HEK293T (cell line): ENCODE measurements around the gene SPDYE1.

Experiments used
- CTCF ChIA-PET: fragments of 350-600 bp; formaldehyde crosslinking; extraction: SDS; loops from one replicate; lab custom pipeline; 2021; ENCODE audit warnings: antibody characterized with exemption, inconsistent platforms; lab: Yijun Ruan, JAX
- POLR2A ChIA-PET: fragments of 350-600 bp; formaldehyde crosslinking; extraction: SDS; loops from one replicate; lab custom pipeline; 2020; ENCODE audit warnings: antibody characterized with exemption, inconsistent platforms; lab: Yijun Ruan, JAX
- DNase-seq: peaks from one replicate; pipeline ENCODE4 v3.0.0; 2012; ENCODE audit warnings: mixed read lengths; ENCODE audit errors: extremely low spot score
- ARNT ChIP-seq: fragments of 450-650 bp; IDR thresholded peaks from 2 replicates; pipeline ENCODE4 v1.6.1; 2017; ENCODE audit warnings: mild to moderate bottlenecking
- BHLHE40 ChIP-seq: fragments of 450-650 bp; IDR thresholded peaks from 2 replicates; pipeline ENCODE4 v1.6.1; 2016; ENCODE audit warnings: mild to moderate bottlenecking, moderate library complexity, borderline replicate concordance
- CTBP1 ChIP-seq: fragments of 450-650 bp; IDR thresholded peaks from 2 replicates; pipeline ENCODE4 v1.6.1; 2016; ENCODE audit warnings: borderline replicate concordance
- ELF4 ChIP-seq: fragments of 450-650 bp; IDR thresholded peaks from 2 replicates; pipeline ENCODE4 v1.6.1; 2017; ENCODE audit warnings: antibody characterized with exemption
- FOXA1 ChIP-seq: fragments of 450-650 bp; IDR thresholded peaks from 2 replicates; pipeline ENCODE4 v1.6.1; 2016; ENCODE audit warnings: mild to moderate bottlenecking
- FOXK2 ChIP-seq: fragments of 450-650 bp; IDR thresholded peaks from 2 replicates; pipeline ENCODE4 v1.6.1; 2016; ENCODE audit warnings: mild to moderate bottlenecking
- FOXM1 ChIP-seq: fragments of 450-650 bp; IDR thresholded peaks from 2 replicates; pipeline ENCODE4 v1.6.1; 2017; ENCODE audit warnings: mild to moderate bottlenecking, borderline replicate concordance
- HDGF ChIP-seq: fragments of 450-650 bp; IDR thresholded peaks from 2 replicates; pipeline ENCODE4 v1.6.1; 2017; ENCODE audit warnings: antibody characterized with exemption, borderline replicate concordance
- L3MBTL2 ChIP-seq: fragments of 450-650 bp; conservative IDR thresholded peaks from 2 replicates; pipeline ENCODE4 v1.6.1; 2016; ENCODE audit warnings: mild to moderate bottlenecking
- LEF1 ChIP-seq: fragments of 450-650 bp; IDR thresholded peaks from 2 replicates; pipeline ENCODE4 v1.6.1; 2017; ENCODE audit warnings: mild to moderate bottlenecking, borderline replicate concordance
- NFRKB ChIP-seq: fragments of 450-650 bp; IDR thresholded peaks from 2 replicates; pipeline ENCODE4 v1.6.1; 2016; ENCODE audit warnings: mild to moderate bottlenecking, moderate library complexity
- SP1 ChIP-seq: fragments of 450-650 bp; IDR thresholded peaks from 2 replicates; pipeline ENCODE4 v1.6.1; 2017
- SUZ12 ChIP-seq: fragments of 450-650 bp; IDR thresholded peaks from 2 replicates; pipeline ENCODE4 v1.6.1; 2016; ENCODE audit warnings: mild to moderate bottlenecking
- TARDBP ChIP-seq: fragments of 450-650 bp; IDR thresholded peaks from 2 replicates; pipeline ENCODE4 v1.6.1; 2016
- ZNF384 ChIP-seq: fragments of 450-650 bp; IDR thresholded peaks from 2 replicates; pipeline ENCODE4 v1.6.1; 2016
- TF ChIP-seq, protein P1 (sequence below): fragments of 450-650 bp; IDR thresholded peaks from 2 replicates; pipeline ENCODE4 v1.6.1; 2016

The SPDYE1 gene

DNA sequence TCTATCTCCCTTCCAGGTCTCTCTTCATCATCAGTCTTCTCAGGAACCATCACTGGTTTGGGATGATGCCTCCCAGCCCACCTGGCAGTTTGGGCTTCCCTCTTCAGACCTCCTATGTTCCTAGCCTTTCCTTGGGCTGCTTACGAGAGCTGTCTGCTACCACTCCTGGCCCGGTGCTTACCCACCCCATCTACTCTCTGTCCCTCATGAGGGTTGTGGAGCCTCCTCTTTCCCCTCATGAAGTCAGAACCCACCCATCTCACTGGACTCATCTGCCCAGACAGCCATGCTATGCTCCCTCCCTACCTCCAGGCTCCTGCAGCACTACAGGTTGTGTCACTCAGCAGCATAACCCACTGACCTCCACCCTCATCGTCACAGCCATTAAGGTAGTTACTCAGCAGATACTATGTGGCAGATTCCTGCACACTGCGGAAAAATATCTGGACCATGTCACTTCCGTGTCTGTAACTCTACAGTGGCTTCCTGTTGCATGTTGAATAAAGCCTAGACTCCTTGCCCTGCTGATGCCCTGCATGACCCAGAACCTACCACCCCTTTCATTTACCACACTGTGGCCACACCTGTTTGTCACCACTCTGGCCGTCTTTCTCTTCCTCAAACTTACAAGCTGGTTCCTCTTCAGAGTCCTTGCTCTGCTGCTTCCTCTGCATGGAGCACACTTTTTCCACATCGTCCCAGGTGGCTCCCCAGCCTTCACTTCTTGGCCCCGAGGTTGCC, 48.8 kb downstream of the SPDYE1 start:
- POLR2A ChIA-PET, result interaction anchor here (1.1 to 2.2 kb wide), 2 partner anchors 13 to 17 kb away, joined by 3 to 9 read pairs; no protein-coding TSS in a partner anchor
- TF ChIP-seq TARDBP (no peak), HDGF (no peak), FOXK2 (no peak)
- TF ChIP-seq, protein P1, sequence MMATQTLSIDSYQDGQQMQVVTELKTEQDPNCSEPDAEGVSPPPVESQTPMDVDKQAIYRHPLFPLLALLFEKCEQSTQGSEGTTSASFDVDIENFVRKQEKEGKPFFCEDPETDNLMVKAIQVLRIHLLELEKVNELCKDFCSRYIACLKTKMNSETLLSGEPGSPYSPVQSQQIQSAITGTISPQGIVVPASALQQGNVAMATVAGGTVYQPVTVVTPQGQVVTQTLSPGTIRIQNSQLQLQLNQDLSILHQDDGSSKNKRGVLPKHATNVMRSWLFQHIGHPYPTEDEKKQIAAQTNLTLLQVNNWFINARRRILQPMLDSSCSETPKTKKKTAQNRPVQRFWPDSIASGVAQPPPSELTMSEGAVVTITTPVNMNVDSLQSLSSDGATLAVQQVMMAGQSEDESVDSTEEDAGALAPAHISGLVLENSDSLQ, result no peak
- CTCF ChIA-PET, result no interaction called here
- DNase-seq, result no peak

DNA sequence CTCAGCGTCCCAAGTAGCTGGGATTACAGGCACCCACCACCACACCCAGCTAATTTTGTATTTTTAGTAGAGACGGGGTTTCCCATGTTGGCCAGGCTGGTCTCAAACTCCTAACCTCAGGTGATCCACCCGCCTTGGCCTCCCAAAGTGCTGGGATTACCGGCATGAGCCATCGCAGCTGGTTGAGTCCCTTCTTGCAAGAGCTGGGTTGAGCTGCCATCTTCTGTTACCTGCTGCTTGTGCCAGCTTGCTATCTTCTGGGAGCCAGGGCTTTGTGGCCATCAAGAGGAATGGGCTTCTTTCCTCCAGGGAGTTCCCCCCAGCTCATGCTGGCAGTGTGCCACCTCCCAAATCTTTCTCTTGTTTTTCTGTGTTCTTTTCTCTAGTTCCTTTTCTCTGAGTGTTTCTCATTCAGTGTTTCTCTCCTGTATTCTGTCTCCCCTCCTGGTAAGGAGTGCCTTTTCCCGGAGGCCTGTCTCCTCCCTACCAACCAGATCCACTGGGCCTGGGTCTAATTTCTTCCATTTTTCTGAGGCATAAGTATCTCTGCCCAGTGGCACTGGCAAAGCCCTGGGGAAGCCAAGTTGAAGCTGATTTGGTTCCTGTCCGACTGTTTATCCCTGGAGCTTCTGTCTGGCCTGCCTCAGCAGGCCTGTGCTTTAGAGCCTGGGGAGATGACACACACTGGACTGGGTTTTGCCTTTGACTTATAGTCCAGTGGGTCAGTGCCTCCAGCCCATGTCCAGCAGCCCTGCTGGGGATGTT, 50.5 kb downstream of the SPDYE1 start:
- no peak for DNase-seq
- no peak for TF ChIP-seq ZNF384
- no peak for TF ChIP-seq HDGF
- TF ChIP-seq LEF1, result no peak
- no peak for TF ChIP-seq NFRKB
- no peak for TF ChIP-seq L3MBTL2
- TF ChIP-seq FOXK2, result no peak
- no peak for TF ChIP-seq ARNT
- no peak for TF ChIP-seq TARDBP
- TF ChIP-seq SP1, result no peak
- TF ChIP-seq FOXA1, result no peak
- no peak for TF ChIP-seq CTBP1
- no peak for TF ChIP-seq SUZ12
- TF ChIP-seq FOXM1, result no peak
- TF ChIP-seq BHLHE40, result no peak
- POLR2A ChIA-PET, result interaction anchor here (2.2 kb wide), 1 partner anchor 15 kb away, joined by 9 read pairs; no protein-coding TSS in a partner anchor
- CTCF ChIA-PET, result no interaction called here

DNA sequence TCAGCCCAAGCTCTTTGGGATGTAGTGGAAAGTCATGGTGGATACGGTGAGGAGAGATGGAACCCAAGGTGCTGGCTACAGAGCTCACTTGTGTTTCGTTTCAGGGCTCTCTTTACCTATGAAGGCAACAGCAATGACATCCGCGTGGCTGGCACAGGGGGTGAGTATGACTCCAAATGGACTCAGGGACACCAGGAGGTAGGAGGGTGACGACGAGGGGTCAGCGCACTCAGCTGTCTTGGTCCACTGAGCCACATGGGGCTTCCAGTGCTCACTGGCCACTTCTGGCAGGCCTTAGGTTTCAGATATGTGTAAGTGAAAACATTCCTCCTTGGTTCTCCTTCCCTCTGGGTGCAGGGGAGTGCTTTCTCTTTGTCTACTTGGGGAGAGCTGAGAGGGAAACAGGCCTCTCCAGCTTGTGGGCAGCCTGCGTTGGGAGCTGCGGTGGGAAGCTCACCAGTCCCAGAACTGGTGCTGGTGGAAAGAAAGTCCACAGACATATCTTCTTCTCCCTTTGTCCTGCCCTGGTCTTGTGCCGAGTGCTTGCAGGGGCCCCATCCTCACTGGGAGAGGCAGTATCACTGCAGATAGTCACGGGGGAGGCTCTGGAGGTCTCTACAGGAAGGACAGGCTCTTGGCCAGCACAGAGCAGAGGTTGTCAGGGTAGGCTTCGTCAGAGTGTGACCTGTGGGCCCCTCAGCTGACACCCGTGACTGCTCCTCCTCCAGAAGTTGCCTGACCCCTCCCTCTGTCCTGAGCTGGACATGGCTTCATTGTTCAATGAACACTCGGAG, 52.6 kb downstream of the SPDYE1 start:
- POLR2A ChIA-PET, result interaction anchor here (1.3 kb wide), 1 partner anchor 16 kb away, joined by 4 read pairs; no protein-coding TSS in a partner anchor
- no peak for DNase-seq
- CTCF ChIA-PET, result no interaction called here
- no peak for TF ChIP-seq SP1

DNA sequence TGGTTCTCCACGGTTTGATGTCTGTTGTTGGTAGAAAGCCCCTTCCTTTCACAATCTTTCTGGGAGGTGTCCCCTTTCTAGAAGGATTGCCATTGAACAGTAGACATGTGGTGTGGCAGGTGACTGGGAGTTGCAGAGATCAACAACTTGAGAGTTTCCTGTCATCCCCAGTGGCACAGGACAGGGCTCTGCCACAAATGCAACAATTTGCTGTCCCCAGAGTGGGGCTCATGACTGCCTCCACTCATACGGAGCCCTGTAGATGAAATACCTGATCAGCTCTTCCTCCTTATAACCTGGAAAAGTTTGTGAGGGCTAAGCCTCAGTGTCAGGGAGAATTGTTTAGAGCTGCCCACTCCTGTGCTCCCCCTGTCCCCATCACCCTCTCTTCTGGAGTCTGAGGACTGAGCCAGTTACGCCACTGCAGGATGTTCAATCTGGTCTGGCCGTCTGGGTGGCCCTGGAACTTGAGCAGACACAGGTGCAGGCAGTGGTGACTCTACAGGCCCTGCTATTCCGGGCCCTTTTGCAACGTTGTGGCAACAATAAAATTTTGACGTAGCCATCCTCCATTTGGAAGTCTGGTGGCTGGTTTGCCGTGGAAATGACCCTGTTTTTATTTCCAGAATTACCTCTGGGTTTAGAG, 53.3 kb downstream of the SPDYE1 start:
- no peak for DNase-seq
- TF ChIP-seq SUZ12, result no peak
- no peak for TF ChIP-seq LEF1
- no peak for TF ChIP-seq ARNT
- no peak for TF ChIP-seq CTBP1
- TF ChIP-seq L3MBTL2, result no peak
- no peak for TF ChIP-seq FOXK2
- no peak for TF ChIP-seq FOXM1
- no peak for TF ChIP-seq FOXA1
- TF ChIP-seq TARDBP, result no peak
- TF ChIP-seq, protein P1, result no peak
- no peak for TF ChIP-seq NFRKB
- TF ChIP-seq ZNF384, result no peak
- no peak for TF ChIP-seq SP1
- no peak for TF ChIP-seq BHLHE40
- no peak for TF ChIP-seq ELF4
- TF ChIP-seq HDGF, result no peak
- CTCF ChIA-PET, result no interaction called here
- POLR2A ChIA-PET, result interaction anchor here (1.3 kb wide), 1 partner anchor 15 kb away, joined by 4 read pairs; no protein-coding TSS in a partner anchor

DNA sequence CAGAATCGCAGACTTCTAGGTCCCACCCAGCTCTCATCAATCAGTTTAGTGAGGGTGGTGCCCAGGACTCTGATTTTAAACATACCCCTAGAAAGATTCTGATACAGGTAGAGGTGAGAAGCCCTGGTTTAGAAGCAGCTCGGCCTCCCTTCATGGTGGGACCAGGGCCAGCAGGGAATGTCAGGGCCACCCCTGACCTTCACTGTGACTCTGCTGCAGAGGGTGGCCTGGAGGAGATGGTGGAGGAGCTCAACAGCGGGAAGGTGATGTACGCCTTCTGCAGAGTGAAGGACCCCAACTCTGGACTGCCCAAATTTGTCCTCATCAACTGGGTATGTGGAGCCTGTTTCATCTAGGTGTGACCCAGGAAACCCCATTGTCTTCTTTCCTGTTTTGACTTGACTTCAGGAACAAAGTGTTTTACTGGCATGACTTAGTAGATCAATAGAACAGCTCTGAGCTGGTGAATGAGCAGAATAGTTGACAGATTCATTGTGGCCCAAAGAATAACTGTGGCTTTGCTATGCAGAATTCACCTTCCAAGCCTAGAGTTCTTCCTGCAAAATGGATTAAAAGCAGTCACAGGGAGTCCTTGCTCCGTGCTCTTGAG, 54.0 kb downstream of the SPDYE1 start:
- TF ChIP-seq NFRKB, result no peak
- TF ChIP-seq SUZ12, result no peak
- ChIA-PET POLR2A (no interaction called here), CTCF (no interaction called here)
- DNase-seq, result no peak

DNA sequence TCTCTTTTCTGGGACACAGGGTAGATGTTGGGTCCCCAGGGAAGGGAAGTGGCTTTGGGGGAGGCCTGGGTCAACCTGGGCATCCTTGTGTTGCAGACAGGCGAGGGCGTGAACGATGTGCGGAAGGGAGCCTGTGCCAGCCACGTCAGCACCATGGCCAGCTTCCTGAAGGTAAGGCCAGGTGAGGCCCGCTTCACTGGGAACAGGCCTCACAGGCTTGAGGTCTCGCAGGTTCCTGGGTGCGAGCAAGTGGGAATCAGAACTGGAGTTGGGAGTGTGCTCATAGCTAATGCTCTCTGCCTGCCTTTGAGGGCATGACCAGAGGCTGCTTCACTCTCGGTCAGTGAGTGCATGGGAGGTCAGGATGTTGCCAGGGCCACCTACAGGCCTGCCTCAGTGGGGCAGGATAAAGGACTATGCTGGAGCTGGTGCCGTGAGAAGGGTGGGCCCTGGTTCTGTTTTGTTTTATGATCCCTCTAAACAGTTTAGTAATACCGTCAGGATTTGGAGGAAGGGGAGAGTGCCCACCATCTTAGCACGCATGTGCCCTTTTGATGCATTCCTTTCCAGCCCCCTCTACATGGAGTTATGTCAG, 55.2 kb downstream of the SPDYE1 start:
- CTCF ChIA-PET, result interaction anchor here (0.7 kb wide), 1 partner anchor 9 kb away, joined by 3 read pairs; no protein-coding TSS in a partner anchor
- DNase-seq, result no peak
- TF ChIP-seq LEF1 (no peak), FOXM1 (no peak), TARDBP (no peak), BHLHE40 (no peak)
- POLR2A ChIA-PET, result interaction anchor here (1.3 kb wide), 1 partner anchor 8 kb away, joined by 5 read pairs; the partner anchor contains the start of gene DBNL
